Right forelimb (tissue), 1 donor: ENCODE data around the gene POU2F2.

ENCODE experiments used
- DNase-seq: peaks from one replicate; pipeline ENCODE4 v3.0.0-alpha.2; 2018

The POU2F2 gene

DNA sequence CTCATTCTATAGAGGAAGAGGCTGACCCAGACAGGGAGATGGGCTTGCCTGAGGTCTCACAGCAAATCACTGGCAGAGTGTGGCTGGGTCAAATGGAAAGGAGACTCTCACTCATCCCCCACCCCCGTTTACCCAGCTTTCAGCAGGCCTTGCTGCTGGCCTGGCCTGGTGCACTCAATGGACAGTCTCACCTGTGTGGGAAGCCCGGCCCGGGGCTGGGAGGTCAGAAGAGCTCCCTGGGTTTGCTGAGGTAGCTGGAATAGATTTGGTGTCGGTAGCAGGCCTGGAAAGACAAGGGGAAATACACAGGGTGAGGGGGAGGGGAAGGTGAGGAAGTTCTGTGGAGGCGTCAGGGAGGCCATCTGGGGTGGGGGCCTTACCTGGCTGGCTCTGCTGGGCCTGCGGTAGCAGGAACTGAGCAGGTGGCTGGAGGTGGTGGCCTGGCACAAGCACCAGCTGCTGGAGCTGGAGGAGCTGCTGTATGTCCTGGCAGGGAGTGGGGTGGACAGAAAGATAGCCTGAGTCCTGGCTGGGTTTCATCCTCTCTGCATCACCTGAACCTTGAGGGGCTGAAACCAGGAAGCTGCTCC lies 32.8 kb downstream of the POU2F2 start:
- no peak for DNase-seq

DNA sequence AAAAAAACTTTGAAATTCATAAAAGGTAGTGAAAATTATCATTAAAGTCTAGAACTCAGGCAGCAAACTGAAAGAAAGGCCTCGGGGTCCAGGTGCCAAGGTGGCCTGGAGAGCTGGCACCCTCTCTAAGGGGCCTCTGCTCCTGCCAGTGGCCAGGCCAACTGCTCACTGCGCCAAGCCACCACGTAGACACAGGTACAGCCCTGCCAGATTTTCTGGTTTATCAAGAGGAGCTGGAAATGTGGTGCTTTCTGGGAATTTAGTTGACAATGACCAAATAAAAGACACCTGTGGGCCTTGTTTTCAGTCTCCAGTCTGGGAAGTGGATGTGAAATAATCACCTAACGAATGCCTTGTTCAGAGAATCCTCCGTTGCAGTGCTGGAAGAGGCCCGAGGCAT lies 33.5 kb downstream of the POU2F2 start:
- no peak for DNase-seq

DNA sequence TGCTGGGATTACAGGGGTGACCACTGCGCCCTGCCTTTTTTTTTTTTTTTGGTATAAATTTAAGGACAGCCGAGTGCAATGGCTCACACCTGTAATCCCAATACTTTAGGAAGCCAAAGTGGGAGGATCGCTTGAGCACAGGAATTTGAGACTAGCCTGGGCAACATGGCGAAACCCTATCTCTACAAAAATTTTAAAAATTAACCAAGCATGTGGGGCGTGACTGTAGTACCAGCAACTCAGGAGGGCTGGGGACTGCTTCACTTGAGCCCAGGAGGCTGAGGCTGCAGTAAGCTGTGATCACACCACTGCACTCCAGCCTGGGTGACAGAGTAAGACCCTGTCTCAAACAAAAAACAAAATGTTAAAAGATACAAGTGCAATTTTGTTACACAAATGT lies 34.8 kb downstream of the POU2F2 start:
- DNase-seq, result no peak

GRCh38 chr19:42096255-42096837 lies 35.9 kb downstream of the POU2F2 start:
- DNase-seq, result no peak

GRCh38 chr19:42095814-42096230 lies 36.4 kb downstream of the POU2F2 start:
- no peak for DNase-seq

- no peak for DNase-seq
These were observed 37.0 kb downstream of the POU2F2 start for GRCh38 chr19:42095142-42095813.

DNA sequence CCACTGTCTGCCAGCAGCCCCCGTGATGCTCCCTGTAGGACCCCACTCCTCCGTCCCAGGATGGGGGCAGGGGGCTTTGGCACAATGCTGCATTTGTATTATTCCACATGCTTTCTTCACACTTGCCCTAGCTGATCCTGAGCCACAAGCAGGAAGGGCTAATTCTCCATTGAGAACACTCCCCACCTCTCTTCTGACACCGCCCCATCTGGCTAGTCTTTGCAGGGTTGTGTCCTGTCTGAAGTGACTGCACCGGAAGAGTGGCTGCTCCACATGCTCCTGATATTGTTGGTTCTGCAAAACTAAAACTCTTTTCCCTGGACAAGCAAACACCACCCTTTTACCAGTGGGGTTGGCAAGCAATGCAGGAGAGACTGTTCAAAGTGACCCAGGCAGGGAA lies 38.3 kb downstream of the POU2F2 start:
- DNase-seq, result no peak

- DNase-seq, result no peak
These were observed 38.7 kb downstream of the POU2F2 start for GRCh38 chr19:42093505-42093904.

DNA sequence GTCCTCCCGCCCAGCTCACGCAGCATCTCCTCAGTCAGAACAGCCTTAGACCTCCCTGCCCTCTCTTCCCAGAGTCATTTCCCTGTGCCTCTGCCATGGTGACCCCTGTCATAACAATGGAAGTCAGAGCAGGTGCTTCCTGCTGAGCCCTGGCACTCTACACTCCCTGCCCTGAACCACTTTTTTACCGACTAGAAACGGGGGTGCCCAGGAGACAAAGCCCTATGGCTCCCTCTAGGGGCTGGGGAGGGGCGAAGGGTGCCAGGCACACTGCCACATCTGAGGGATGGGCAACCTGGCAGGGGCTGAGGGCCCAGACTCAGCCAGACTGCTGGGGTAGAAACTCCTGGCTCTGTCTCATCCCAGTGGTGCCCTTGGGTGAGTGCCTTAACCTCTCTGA lies 39.9 kb downstream of the POU2F2 start:
- no peak for DNase-seq

DNA sequence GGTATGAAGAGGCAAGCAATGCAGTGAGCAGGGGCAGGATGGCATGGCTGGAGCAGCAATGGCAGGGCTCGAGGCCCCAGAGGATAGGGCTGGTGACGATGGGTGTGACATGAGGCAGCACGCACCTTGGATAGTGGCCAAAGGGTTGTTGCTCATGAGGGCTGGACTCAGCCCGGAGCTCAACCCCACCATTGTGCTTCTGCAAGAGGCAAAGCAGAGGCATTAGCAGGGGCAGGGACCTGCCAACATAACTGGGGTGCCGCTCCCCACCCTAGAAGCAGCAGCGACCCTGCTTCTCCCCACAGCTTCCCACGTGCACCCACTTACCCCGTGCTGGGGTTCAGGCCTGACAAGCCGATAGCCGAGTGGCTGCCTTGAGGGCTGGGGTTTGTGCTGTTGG lies 40.5 kb downstream of the POU2F2 start:
- no peak for DNase-seq

GRCh38 chr19:42091300-42091699 lies 40.9 kb downstream of the POU2F2 start:
- no peak for DNase-seq

DNA sequence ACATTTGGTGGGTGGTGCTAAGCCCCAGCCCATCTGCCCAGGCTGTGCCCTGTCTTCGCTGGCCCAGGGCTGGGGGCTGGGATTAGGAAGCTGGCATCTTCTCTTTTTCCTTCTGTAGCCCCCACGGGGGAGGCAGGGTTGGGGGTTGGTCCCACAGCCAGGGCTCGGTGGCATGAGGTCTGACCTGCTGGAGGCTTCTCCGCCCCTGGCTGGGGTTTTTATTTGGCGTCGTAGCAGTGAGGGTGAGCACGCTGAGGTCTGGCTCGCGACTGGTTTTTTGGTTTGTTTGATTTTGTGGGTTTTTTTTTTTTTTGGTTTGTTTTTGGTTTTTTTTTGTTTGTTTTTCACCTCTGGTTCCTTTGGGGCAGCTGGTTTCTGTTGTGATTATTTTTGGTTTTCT lies 41.6 kb downstream of the POU2F2 start:
- DNase-seq, result no peak

- no peak for DNase-seq
These were observed 42.5 kb downstream of the POU2F2 start for GRCh38 chr19:42089772-42090171.

- DNase-seq, result no peak
These were observed 43.0 kb downstream of the POU2F2 start for GRCh38 chr19:42089191-42089750.

DNA sequence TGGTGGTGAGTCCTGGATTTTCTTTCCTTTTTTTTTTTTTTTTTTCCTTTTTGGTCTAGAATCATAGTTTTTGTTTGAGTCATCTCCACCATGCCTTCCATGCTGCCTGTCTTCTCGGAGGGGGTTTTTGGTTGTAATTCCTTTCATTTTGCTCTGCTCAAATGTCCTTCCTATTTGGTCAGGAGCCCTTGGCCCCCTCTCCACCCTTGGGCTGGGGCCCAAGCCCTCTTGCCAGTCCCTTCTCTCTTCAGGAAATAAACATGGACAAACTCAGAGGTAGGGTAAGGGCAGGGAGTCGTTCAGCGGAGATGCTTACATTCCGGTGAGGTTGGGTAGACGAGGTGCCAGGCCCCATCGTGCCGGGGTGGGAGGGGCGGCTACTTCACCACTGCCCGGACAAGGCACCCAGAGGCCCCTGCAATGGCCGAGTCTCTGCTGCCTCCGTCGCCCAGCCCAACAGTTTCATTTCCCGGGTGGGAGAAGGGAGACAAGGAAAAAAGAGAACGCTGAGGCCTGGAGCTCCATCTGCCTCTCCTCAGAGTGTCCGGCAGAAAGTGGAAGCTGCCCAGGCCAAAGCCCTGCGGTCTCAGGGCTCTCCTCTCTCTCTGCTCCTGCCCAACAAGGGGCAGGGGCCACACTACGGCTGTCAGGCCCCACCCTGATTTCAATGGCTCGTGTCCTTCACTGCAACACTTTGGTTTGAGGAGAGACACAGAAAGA lies 43.6 kb downstream of the POU2F2 start:
- no peak for DNase-seq

- DNase-seq, result no peak
These were observed 45.3 kb downstream of the POU2F2 start for GRCh38 chr19:42086770-42087550.

- no peak for DNase-seq
These were observed 46.0 kb downstream of the POU2F2 start for GRCh38 chr19:42086188-42086736.

GRCh38 chr19:42083537-42083936 lies 48.7 kb downstream of the POU2F2 start:
- no peak for DNase-seq

GRCh38 chr19:42081584-42082203 lies 50.6 kb downstream of the POU2F2 start:
- DNase-seq, result no peak

- no peak for DNase-seq
These were observed 51.4 kb downstream of the POU2F2 start for GRCh38 chr19:42080764-42081375.
